Dermis blood vessel endothelial cell (primary cell): ENCODE data around the gene LCE7A. TPM values are rescaled to one million over a fixed set of nuclear protein-coding genes. Genes with fewer than 3 reads are reported as not detected.

Experiments used
- DNase-seq: peaks from one replicate; pipeline ENCODE4 v3.0.0; 2010
- total RNA-seq: library from RNA; depleted of rRNA; stranded (reverse); fragments of >200 nt; gene quantifications from 2 replicates; pipeline ENCODE4 v1.2.3, GENCODE V29; 2014

The LCE7A gene, protein sequence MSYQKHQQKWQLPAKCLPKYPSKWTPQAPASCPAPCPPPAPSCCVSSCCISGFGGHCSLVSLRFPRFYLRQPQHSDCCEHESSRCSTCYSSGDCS
- total RNA-seq: not detected in 2 replicates

DNA sequence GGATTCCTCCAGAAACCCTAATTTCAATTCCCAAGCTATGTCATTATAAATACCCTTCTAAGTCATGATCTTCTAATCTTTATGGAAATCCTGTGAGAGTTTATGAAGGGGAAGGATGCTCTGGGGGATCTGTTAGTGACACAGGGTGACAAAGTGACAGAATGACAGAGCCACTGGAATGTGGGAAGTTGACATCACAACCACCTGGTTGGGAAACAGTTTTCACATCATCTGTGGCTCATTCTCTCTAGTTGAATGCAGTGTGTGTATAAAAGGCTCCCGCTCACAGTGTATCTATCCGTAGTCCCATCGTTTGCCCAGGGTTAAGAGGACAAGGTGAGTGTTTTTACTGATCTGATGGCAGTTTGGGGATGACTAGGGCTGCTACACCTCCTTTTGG lies at the start of gene LCE7A:
TSS of gene LCE7A (plus strand) at position 301 of the 400 bp plus-strand sequence. CDS start 702 bp downstream, outside the sequence.
- no peak for DNase-seq

DNA sequence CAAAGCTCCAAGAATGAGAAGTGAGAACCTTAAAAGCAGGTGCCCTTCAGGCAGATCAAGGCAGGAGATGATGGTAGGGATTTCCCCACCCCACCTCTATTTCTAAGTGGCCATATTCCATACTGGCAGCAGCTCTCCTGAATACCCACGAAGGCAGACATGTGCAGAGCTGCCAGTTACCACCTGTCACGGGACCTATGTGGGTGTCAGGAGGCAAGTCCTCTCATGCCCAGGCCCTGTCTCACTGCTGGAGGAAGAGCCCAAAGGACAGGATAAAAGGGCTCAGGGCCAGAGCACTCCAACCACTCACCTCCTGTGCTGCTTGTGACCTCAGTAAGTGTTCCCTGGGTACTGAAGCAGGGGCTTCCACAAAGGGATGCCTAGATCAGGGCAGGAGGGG lies 48.7 kb upstream of the LCE7A start:
- DNase-seq: no peak

DNA sequence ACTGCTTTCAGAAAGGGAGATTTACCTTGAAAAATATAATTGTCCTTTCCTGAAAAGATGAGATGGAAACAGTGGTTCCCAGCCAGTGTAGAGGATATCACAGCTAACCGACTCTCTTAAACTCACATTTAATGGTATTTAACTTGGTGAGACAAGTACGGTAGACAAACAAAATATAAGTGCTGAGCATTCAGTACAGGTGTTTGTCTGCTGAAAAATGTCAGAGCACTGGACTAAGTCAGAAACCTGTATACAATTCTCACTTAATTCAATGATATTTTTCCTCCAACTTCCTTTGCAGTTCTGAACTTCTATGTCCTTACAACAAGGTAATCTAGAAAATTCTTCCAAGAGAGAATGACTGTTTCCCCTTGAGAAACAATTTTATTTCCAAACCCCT lies 48.1 kb upstream of the LCE7A start, which contains the start of gene LCE1B:
TSS of gene LCE1B (plus strand) at position 301 of the 400 bp plus-strand sequence. CDS start 476 bp downstream, outside the sequence.
- no peak for DNase-seq

DNA sequence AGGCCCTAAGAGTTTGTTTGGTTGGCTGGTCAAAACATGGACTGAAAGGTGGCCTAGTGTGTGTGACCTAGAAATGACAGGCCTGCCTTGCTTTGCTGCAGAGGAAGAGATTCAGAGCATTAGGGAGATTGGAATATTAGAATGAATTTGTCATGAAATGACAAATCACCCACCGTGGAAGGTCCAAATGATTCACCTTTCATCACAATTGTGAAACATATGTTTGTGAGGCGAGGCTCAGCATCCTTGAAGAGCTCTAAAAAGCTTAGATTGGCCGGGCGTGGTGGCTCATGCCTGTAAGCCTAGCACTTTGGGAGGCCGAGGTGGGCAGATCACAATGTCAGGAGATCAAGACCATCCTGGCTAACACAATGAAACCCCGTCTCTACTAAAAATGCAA lies 42.5 kb upstream of the LCE7A start:
- DNase-seq: no peak

DNA sequence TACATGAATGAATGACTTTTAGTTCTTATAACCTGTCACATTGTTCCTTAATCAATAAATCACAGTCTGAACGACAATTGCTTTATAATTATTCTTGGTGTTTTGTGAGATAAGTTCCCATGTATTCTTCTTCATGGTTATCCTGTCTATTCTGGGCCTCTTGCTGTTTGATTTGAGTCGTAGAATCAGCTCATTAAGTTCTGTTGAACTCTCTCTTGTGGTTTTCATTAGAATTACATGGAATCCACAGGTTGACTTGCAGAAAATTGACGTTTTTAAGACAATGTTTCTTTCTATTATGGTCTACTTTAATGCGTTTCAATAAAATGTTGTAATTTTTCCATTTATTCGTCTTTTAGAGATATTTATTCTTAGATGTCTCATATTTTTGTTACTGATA lies 36.5 kb upstream of the LCE7A start:
- no peak for DNase-seq

DNA sequence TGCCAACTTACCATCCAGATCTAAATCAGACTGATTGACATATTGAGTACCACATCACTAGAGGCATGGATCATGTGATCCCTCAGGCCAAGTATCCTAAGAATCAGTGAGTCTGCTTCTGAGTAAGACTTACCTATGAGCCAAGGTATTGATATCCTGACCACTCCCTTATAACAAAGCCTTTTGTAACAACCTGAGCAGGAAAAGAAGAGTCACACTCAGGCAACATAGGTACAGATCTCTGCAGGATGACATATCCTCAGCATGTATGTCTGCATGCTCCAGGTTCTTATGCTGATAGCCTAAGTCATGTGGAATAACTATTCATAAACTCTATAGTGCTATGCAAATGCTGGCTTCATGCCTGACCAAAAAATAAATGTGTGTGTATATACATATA lies 34.8 kb upstream of the LCE7A start:
- no peak for DNase-seq

DNA sequence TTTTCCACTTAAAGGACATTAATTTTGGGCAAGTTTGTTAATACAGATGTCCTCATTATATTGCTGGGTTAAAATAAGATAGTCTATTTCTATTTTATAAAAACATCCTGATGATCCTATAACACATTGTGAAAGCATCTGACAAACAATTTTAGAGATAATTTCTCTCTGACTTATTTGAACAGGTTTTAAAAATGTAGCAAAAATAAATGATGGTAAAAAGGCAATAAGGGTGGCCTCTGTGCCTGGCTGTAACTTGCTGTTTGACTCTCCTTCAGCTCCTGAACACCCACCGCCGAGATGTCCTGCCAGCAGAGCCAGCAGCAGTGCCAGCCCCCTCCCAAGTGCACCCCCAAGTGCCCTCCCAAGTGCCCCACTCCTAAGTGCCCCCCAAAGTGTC lies 32.6 kb upstream of the LCE7A start, which contains the start of gene LCE1A:
TSS of gene LCE1A (plus strand) at position 301 of the 400 bp plus-strand sequence. CDS start at position 301, 0 bp downstream.
- no peak for DNase-seq

DNA sequence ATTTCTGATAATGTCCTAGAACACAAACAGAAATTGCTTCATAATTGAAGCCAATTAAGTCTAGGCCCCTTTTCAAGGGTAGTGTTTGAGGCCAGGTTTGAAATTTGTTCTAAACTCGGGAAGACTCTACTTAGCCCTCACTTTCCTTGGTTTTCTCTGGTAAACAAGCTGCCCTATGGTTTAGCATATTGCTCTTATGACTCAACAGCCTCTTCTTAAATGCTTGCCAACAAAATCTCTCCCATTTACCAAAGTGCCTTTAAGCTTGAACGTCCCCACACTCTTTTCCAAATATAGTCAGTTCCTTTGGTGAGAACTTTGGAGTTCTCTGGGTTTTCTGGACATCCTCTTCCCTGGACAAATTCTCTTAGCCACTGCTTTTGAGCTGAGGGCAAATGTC lies 22.9 kb upstream of the LCE7A start:
- no peak for DNase-seq

DNA sequence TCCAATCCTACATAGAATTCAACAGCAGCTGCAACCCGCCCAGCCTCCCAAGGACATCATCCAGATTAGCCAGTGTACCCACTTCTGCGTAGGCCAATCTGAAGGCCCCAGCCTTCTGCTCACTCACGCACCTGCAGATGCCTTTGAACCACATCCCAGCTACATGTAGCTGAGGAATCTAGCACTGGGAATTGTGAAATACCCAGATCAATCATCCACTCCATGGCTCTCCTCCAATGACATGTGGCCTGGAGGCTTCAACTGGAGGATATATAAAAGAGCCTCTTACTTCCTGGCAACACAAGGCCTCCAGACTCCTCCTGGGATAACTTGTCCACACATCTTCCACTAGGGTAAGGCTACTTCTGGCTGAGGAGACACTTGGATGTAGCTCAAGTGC lies 17.2 kb upstream of the LCE7A start, which contains the start of gene LCE6A:
TSS of gene LCE6A (plus strand) at position 301 of the 400 bp plus-strand sequence. CDS start 665 bp downstream, outside the sequence.
- DNase-seq: no peak

DNA sequence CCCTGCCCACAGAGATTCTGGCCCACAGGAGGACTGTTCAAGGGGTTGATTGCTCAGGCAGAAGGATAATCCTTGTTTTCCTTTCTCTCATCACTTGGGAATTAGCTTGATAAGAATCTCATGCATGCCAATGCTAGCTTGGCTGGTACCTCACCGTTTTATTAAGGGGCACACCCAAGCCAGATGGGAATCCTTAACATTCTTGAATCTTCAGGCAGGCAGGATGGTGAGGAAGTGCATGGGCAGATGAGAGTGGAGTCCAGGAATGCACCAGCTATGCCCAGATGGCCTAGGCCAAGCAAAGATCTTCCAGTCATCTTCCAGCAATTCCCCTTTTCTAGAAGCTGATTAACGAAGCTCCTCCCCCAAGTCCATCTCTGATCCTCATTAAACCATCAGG lies 4.1 kb upstream of the LCE7A start:
- DNase-seq: no peak

DNA sequence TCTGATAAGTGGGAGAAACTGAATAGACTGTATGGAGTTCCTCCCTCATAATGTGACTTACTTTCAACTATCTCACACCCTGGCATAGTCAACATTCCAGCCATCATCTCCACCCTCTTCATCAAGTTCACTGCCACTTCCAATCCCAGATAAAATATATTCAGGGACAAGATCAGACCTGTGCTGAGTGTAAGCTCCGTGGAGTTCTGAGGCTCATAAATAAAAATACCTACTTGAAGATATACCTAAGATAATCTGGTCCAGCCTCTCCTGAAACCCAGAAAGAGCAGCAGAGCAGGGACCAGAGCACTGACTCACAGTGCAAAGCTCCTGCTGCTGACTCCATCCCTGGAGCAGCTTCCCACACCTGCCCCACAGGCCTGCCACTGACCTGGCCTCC lies 1.7 kb upstream of the LCE7A start:
- DNase-seq: no peak

DNA sequence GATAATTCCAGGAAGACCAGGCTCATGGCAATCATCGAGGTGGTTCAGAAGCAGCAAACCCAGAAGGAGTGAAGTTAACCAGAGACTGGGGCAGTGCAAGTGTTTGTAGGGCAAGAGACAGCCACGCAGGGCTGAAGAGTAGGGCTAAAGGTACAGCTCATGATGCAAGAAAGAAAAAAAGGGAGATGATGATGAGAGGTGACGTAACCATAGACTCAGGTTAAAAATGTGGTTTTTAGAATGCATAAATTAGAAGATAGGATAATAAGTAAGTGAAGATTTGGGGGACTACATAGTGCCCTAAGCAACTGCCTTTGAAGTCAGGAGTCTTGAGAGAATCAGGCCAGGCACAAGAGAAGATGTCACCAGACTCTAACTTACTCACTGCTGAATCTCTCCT lies 333 bp downstream of the LCE7A start:
- no peak for DNase-seq

DNA sequence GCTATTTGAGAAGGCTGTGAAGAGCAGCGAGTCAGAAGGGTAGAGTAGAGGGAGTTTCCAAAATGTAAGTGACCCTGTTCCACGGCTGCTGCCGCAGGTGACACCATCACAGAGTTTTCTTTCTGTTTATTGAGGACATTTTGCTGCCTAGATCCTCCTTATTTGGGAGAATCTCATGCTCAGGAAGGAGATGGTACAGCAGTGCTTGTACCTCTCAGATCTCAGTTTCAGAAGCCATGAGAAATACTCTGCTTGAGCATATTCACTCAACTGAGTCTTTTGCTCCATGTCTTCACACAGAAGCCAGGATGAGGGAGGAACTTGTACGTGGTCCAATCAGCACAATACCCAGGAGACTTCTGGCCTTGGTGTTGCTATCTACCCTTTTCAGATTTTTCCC lies 1.6 kb downstream of the LCE7A start:
- DNase-seq: no peak

DNA sequence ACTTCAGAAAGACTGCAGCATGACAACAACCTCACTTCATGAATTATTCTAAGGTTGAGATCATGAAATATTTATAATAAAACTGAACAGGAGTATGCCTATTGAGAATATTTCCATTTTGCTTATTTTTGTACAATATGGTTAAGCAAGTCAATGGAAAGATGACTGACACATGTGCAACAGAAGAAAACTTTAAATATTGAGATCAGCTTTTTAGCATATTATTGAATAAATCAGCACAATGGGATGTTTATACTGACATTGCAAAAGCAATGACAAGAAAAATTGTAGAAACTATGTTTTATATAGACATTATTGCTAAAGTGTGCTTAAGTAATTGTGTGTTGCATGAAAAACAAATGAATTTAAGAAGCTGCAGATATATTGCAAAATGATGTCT lies 4.6 kb downstream of the LCE7A start:
- no peak for DNase-seq

DNA sequence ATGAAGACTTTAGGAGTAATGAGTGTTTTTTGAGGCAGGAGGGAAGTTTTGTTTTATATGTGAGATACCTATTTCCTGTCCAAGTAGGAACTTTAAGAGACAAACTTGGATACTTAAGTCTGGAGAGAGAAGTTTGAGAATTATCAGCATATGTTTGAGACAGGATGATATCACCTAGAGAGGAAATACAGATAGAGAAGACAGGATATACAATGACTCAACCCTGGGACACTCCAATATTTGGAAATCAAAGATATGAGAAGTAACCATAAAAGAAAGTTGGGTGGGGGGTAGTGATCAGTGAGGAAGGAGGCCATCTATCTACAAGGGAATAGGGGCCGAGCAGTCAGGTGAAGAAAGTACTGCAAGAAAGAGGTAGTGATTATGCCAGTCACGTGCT lies 6.5 kb downstream of the LCE7A start:
- DNase-seq: no peak

DNA sequence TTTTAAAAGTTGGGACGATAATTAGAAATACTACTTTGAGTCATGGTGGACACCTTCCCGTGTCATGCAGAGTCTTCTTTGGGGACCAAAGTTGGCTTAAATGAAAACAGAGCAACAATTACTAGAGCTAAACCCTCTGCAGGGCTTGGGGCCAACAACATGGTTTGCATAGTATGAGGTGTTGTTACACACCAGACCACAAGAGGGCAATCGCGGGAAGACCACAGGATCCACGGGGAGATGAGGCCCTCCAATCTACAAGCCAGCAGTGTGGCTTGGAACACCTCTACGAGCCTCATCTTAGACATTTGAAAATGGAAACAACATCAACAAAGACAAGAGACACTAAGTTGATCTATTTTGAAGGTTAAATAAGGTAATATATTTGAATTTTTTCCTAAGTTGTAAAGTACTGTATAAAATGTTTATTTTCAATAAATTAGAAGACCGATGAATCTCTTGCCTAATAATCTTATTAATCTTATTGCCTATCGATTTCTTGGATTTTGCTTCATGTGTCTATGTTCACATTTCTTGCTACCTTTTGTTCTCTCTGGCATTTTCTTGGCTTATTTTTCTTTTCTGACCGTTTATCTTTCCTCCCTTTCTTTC lies 10.1 kb downstream of the LCE7A start:
- DNase-seq: peak; percentile 83

DNA sequence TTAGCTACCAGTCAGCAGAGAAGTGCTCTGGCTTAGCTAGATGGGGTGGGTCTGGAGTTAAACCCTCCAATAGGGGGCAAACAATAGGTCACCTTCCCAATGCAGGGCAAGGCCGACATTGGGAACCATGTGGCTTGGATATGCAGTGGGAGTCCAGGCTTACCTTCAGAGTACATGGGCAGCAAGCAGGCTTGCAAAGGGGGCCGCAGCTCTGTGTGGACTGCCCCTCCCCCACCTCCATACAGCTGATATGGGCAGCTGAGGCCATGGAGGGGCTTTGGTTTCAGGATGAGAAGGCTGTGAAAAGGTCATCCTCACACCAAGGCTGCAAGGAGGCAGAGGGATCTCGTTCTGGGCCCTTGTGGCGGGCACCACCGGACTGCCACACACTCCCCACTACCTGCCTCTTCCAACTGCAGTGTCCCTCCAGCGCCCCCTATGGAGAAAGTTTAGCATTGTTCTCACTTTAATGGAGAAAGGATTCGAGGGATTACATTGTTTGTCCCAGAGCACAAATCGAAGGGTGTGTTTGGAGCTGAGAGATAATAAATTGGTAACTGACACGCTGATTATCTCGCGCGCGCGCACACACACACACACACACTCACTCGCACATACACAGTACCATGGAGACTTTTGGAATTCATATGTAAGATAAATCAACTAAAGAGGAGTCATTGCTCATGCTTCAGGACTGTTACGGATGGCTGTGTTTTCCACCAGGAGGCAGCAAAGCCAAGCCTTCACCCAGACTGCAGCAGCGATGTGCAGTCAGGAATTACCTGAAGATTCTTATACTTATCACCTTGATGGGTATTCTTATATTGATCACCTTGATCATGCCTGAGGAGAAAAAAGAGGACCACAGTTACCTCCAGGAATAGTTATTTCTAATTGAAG lies 11.3 kb downstream of the LCE7A start:
- peak; percentile 33 for DNase-seq

DNA sequence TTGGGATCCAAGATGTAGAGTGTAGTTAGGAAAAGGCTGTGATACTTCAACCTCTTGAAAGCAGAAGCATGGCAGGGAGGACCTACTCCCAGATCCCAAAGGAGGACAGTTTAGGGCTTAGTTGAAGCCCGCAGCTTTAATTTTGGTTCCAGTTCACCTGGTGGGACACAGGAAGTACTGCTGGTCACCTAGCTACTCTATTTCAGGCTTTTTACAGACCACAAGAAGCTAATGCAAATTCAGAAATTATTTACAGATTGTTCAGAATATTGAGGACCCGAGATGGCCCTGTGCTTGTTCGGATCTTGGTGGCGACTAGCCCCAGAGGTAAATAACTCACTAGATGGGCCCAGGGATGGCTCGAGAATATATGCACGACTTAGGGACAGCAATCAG lies 11.9 kb downstream of the LCE7A start:
- DNase-seq: no peak

DNA sequence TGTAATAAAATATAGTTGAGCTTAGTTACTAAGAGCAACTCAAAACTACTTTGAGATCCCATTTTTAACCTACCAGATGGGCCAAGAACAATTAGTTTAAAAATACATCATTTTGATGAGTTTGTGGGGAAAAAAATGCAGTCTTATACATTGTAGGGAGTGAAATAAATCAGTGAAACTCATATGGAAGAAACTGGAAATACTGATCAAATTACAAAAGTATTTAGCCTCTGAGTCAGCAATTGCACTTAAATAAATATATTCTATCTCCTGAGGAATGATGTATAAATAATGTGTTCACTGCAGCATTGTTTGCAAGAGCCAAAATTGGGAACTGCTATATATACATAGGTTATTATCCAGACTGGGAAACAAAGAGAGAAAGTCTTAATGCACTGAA lies 13.7 kb downstream of the LCE7A start:
- DNase-seq: no peak

DNA sequence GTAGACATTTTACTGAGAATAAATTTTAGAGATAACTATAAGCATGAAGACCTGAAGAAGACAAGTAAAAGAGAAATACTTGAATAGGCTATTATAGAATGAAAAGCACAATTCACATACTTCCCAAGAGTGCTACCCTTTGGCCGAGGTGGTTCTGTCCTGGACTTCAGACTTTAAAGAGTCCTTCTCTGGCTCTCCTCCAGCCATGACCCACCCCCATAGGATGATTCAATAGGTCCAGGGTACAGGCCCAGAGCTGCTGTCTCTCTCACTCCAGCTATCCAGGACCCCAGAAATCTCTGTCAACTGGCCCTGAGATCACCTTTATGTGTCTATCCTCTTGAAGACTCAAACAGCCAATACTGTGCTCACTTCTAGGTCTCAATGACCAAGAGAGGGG lies 17.0 kb downstream of the LCE7A start:
- no peak for DNase-seq

DNA sequence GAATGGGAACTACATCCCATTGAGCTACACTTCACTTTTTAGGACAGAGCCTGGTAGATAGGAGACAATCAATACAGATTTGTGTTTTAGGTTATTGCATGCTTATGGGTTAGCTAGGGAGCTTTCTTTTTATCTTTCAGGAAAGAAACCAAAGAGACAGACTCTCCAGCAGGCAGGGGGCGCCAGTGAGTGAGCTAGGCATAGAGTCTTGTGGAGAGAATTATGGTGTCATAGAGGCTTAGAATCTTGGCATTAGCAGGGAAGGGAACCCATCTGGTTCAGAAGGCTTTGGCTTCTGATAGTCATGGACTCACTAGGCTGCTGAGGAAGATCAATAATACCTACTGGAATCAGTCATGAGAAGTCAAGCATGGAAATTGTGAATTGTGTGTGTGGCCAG lies 18.2 kb downstream of the LCE7A start, which contains the start of gene SMCP:
TSS of gene SMCP (plus strand) at position 281 of the 400 bp plus-strand sequence. CDS start 6,101 bp downstream, outside the sequence.
- DNase-seq: no peak

DNA sequence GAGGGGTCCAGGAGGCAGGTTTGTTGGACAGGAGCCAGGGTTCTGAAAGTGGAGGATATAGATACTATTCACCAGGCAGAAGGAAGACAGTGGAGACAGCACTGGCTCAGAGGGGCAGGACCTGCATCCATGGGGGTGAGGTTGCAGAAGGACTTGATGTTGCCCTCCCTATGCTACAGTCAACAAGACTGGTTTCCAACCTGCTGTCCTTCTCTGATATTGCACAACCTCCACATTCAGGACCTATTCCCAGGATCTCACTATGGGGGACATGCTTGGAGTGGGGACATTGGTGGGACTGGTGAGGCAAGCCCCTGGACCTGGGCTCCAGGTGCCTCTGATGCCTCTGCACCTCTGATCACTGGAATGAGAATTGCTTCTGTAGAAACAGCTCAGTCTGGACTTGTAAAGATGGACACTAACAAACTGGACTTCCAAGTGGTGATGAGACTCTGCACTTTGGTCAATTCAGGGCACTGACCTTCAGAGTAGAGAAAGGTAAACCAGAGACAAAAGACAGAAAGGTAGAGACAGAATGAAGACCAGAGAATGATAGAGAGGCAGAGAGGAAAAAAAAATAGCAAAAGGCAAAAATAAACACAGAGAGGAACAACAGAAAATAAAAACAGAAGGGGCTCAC lies 19.9 kb downstream of the LCE7A start:
- no peak for DNase-seq

DNA sequence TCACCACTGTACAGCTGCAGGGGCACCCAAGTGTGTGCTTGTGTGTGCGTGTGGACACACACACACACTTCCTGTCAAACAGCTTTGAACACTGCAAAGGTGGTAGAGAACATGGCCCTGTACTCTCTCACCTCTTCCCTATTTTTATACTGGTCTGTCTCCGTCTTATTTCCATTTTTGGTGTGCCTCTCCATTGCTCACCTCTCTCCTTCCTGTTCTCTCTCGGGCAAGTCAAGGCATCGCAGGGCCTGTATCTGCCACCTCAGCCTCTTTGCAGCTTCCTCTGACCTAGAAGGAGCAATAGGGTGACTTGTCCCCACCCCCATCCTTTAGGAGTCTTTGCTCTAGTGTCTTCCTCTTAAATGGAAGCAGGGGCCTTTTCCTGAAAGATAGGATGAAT lies 20.5 kb downstream of the LCE7A start:
- no peak for DNase-seq
